ENCODE data around the gene IGFBP2.

IGFBP2 gene

GRCh38 chr2:216616083-216616678 lies 17.0 kb upstream of the IGFBP2 start:
- no peak for DNase-seq

GRCh38 chr2:216617159-216617815 lies 15.9 kb upstream of the IGFBP2 start:
- DNase-seq: no peak

GRCh38 chr2:216618785-216619184 lies 14.4 kb upstream of the IGFBP2 start:
- no peak for DNase-seq

- peak; percentile 58 for DNase-seq
Observed at GRCh38 chr2:216619411-216620393, 13.5 kb upstream of the IGFBP2 start.

- no peak for DNase-seq
Observed at GRCh38 chr2:216620786-216621185, 12.4 kb upstream of the IGFBP2 start.

GRCh38 chr2:216621292-216621691 lies 11.9 kb upstream of the IGFBP2 start:
- peak; percentile 40 for DNase-seq

- no peak for DNase-seq
Observed at GRCh38 chr2:216622526-216622925, 10.7 kb upstream of the IGFBP2 start.

GRCh38 chr2:216624251-216624650 lies 9.0 kb upstream of the IGFBP2 start:
- DNase-seq: no peak

GRCh38 chr2:216626168-216626874 lies 6.9 kb upstream of the IGFBP2 start:
- no peak for DNase-seq

GRCh38 chr2:216626875-216627245 lies 6.4 kb upstream of the IGFBP2 start:
- no peak for DNase-seq

- DNase-seq: no peak
Observed at GRCh38 chr2:216629784-216630183, 3.4 kb upstream of the IGFBP2 start.

- DNase-seq: no peak
Observed at GRCh38 chr2:216632346-216632951, 771 bp upstream of the IGFBP2 start.

GRCh38 chr2:216633616-216634369 lies 573 bp downstream of the IGFBP2 start:
- DNase-seq: no peak

GRCh38 chr2:216634370-216635148 lies 1.3 kb downstream of the IGFBP2 start:
- no peak for DNase-seq

- no peak for DNase-seq
Observed at GRCh38 chr2:216635171-216635570, 2.0 kb downstream of the IGFBP2 start.

- DNase-seq: no peak
Observed at GRCh38 chr2:216635701-216636550, 2.7 kb downstream of the IGFBP2 start.

GRCh38 chr2:216636551-216637450 lies 3.6 kb downstream of the IGFBP2 start:
- DNase-seq: no peak

- DNase-seq: no peak
Observed at GRCh38 chr2:216637472-216637871, 4.3 kb downstream of the IGFBP2 start.
